Activated naive CD8-positive, alpha-beta T cell treated with anti-CD3 and anti-CD28 coated beads, Interleukin-2, amount 50 U/mL, for 24 hours (primary cell): Measurements from ENCODE around the gene PCDHGA1.

Experiments used
- ATAC-seq: fragments of 150-1000 bp; cut with Tn5 transposase; one replicate; pipeline ENCODE4 v1.10.0; 2021
- DNase-seq: peaks from one replicate; pipeline ENCODE4 v3.0.0; 2021
- H3K27ac Mint-ChIP-seq: one replicate; pipeline ENCODE4 v1.8.0; 2021; ENCODE audit warnings: mild to moderate bottlenecking, mixed read lengths
- H3K27me3 Mint-ChIP-seq: one replicate; pipeline ENCODE4 v1.8.0; 2021; ENCODE audit warnings: mixed read lengths
- H3K36me3 Mint-ChIP-seq: one replicate; pipeline ENCODE4 v1.8.0; 2021; ENCODE audit warnings: low read depth, mixed read lengths
- H3K4me1 Mint-ChIP-seq: one replicate; pipeline ENCODE4 v1.8.0; 2021; ENCODE audit warnings: mixed read lengths
- H3K4me3 Mint-ChIP-seq: one replicate; pipeline ENCODE4 v1.8.0; 2021; ENCODE audit warnings: mild to moderate bottlenecking, moderate library complexity, mixed read lengths
- H3K9me3 Mint-ChIP-seq: one replicate; pipeline ENCODE4 v1.8.0; 2021; ENCODE audit warnings: mixed read lengths

The PCDHGA1 gene

GRCh38 chr5:141517880-141518617 lies 187.7 kb downstream of the PCDHGA1 start:
- no peak for ATAC-seq
- H3K27ac Mint-ChIP-seq, result no peak overlapping the region
- H3K36me3 Mint-ChIP-seq, result peaks cover 62% of the 10 kb centered on the region
- DNase-seq, result no peak
- H3K4me3 Mint-ChIP-seq, result no peak overlapping the region
- H3K9me3 Mint-ChIP-seq, result no peaks in the 10 kb centered on the region
- peaks cover 2% of the 10 kb centered on the region for H3K27me3 Mint-ChIP-seq
- peaks cover 63% of the 10 kb centered on the region for H3K4me1 Mint-ChIP-seq

GRCh38 chr5:141518618-141519015 lies 188.3 kb downstream of the PCDHGA1 start:
- Mint-ChIP-seq H3K27ac (no peak overlapping the region), H3K4me1 (peaks cover 60% of the 10 kb centered on the region), H3K36me3 (peaks cover 67% of the 10 kb centered on the region), H3K9me3 (no peaks in the 10 kb centered on the region), H3K4me3 (no peak overlapping the region), H3K27me3 (peaks cover 2% of the 10 kb centered on the region)
- no peak for ATAC-seq
- no peak for DNase-seq

- H3K27me3 Mint-ChIP-seq, result no peaks in the 10 kb centered on the region
- ATAC-seq (no peak), DNase-seq (no peak)
- H3K9me3 Mint-ChIP-seq, result no peaks in the 10 kb centered on the region
- peak overlapping the region; percentile 54 for H3K27ac Mint-ChIP-seq
- H3K4me1 Mint-ChIP-seq, result peaks cover 50% of the 10 kb centered on the region
- H3K36me3 Mint-ChIP-seq, result peaks cover 74% of the 10 kb centered on the region
- H3K4me3 Mint-ChIP-seq, result no peak overlapping the region
Measured at GRCh38 chr5:141519605-141520565, 189.6 kb downstream of the PCDHGA1 start.

- DNase-seq, result no peak
- Mint-ChIP-seq H3K27ac (peak overlapping the region; percentile 77), H3K9me3 (no peaks in the 10 kb centered on the region), H3K27me3 (no peaks in the 10 kb centered on the region), H3K36me3 (peaks cover 78% of the 10 kb centered on the region), H3K4me3 (no peak overlapping the region), H3K4me1 (peaks cover 48% of the 10 kb centered on the region)
- ATAC-seq, result peak; percentile 76
Measured at GRCh38 chr5:141521244-141521781, 191.0 kb downstream of the PCDHGA1 start.

- Mint-ChIP-seq H3K36me3 (peaks cover 81% of the 10 kb centered on the region), H3K27ac (peak overlapping the region; percentile 25), H3K27me3 (no peaks in the 10 kb centered on the region), H3K4me3 (peak overlapping the region; percentile 1), H3K4me1 (peaks cover 48% of the 10 kb centered on the region), H3K9me3 (no peaks in the 10 kb centered on the region)
- no peak for DNase-seq
- ATAC-seq, result no peak
Measured at GRCh38 chr5:141522301-141522700, 192.0 kb downstream of the PCDHGA1 start.

GRCh38 chr5:141523991-141524390 lies 193.7 kb downstream of the PCDHGA1 start:
- peaks cover 85% of the 10 kb centered on the region for H3K36me3 Mint-ChIP-seq
- H3K4me1 Mint-ChIP-seq, result peaks cover 48% of the 10 kb centered on the region
- DNase-seq (no peak), ATAC-seq (no peak)
- no peak overlapping the region for H3K27ac Mint-ChIP-seq
- H3K9me3 Mint-ChIP-seq, result no peaks in the 10 kb centered on the region
- no peak overlapping the region for H3K4me3 Mint-ChIP-seq
- H3K27me3 Mint-ChIP-seq, result no peaks in the 10 kb centered on the region

- H3K27me3 Mint-ChIP-seq, result no peaks in the 10 kb centered on the region
- no peaks in the 10 kb centered on the region for H3K9me3 Mint-ChIP-seq
- DNase-seq (peak; percentile 51), ATAC-seq (peak; percentile 41)
- peaks cover 46% of the 10 kb centered on the region for H3K4me1 Mint-ChIP-seq
- peaks cover 79% of the 10 kb centered on the region for H3K36me3 Mint-ChIP-seq
- peak overlapping the region; percentile 45 for H3K27ac Mint-ChIP-seq
- no peak overlapping the region for H3K4me3 Mint-ChIP-seq
Measured at GRCh38 chr5:141524604-141525597, 194.6 kb downstream of the PCDHGA1 start.

- Mint-ChIP-seq H3K27me3 (no peaks in the 10 kb centered on the region), H3K4me1 (peaks cover 38% of the 10 kb centered on the region), H3K27ac (peak overlapping the region; percentile 45), H3K4me3 (no peak overlapping the region), H3K36me3 (peaks cover 71% of the 10 kb centered on the region), H3K9me3 (no peaks in the 10 kb centered on the region)
- ATAC-seq (no peak), DNase-seq (no peak)
Measured at GRCh38 chr5:141525653-141526052, 195.3 kb downstream of the PCDHGA1 start.

- DNase-seq (no peak), ATAC-seq (no peak)
- Mint-ChIP-seq H3K9me3 (no peaks in the 10 kb centered on the region), H3K36me3 (peaks cover 54% of the 10 kb centered on the region), H3K4me1 (peaks cover 21% of the 10 kb centered on the region), H3K27ac (no peak overlapping the region), H3K4me3 (no peak overlapping the region), H3K27me3 (no peaks in the 10 kb centered on the region)
Measured at GRCh38 chr5:141527426-141527825, 197.1 kb downstream of the PCDHGA1 start.

GRCh38 chr5:141528291-141528984 lies 198.1 kb downstream of the PCDHGA1 start:
- DNase-seq, result no peak
- H3K27ac Mint-ChIP-seq, result peak overlapping the region; percentile 48
- H3K36me3 Mint-ChIP-seq, result peaks cover 44% of the 10 kb centered on the region

GRCh38 chr5:141529002-141529401 lies 198.7 kb downstream of the PCDHGA1 start:
- peaks cover 12% of the 10 kb centered on the region for H3K4me1 Mint-ChIP-seq

More at GRCh38 chr5:141528291-141528984, 198.1 kb downstream of the PCDHGA1 start:
- Mint-ChIP-seq H3K4me1 (peaks cover 12% of the 10 kb centered on the region), H3K4me3 (no peak overlapping the region), H3K9me3 (no peaks in the 10 kb centered on the region), H3K27me3 (no peaks in the 10 kb centered on the region)
- no peak for ATAC-seq

GRCh38 chr5:141529873-141530272 lies 199.6 kb downstream of the PCDHGA1 start:
- H3K4me3 Mint-ChIP-seq, result no peak overlapping the region
- no peak overlapping the region for H3K27ac Mint-ChIP-seq
- DNase-seq (no peak), ATAC-seq (no peak)
- peaks cover 43% of the 10 kb centered on the region for H3K36me3 Mint-ChIP-seq
- no peaks in the 10 kb centered on the region for H3K9me3 Mint-ChIP-seq
- H3K4me1 Mint-ChIP-seq, result peaks cover 9% of the 10 kb centered on the region
- H3K27me3 Mint-ChIP-seq, result no peaks in the 10 kb centered on the region

More at GRCh38 chr5:141529002-141529401, 198.7 kb downstream of the PCDHGA1 start:
- Mint-ChIP-seq H3K9me3 (no peaks in the 10 kb centered on the region), H3K27ac (peak overlapping the region; percentile 48), H3K27me3 (no peaks in the 10 kb centered on the region), H3K36me3 (peaks cover 41% of the 10 kb centered on the region), H3K4me3 (no peak overlapping the region)
- no peak for DNase-seq
- ATAC-seq, result peak; percentile 38

GRCh38 chr5:141532726-141533125 lies 202.4 kb downstream of the PCDHGA1 start:
- H3K27ac Mint-ChIP-seq, result no peak overlapping the region
- H3K4me3 Mint-ChIP-seq, result no peak overlapping the region
- no peak for DNase-seq
- H3K4me1 Mint-ChIP-seq, result peaks cover 2% of the 10 kb centered on the region
- H3K9me3 Mint-ChIP-seq, result no peaks in the 10 kb centered on the region
- ATAC-seq, result no peak
- peaks cover 37% of the 10 kb centered on the region for H3K36me3 Mint-ChIP-seq
- no peaks in the 10 kb centered on the region for H3K27me3 Mint-ChIP-seq
